GM12878 (cell line): ENCODE measurements around the gene FARSB.

Source experiments
- BACH1 ChIP-seq: fragments of 450-650 bp; IDR thresholded peaks from 2 replicates; pipeline ENCODE4 v1.6.1; 2017; ENCODE audit warnings: mild to moderate bottlenecking, borderline replicate concordance
- BCL11A ChIP-seq: IDR thresholded peaks from 2 replicates; pipeline ENCODE4 v1.6.1; 2011; ENCODE audit warnings: low read depth, low read length
- EZH2 ChIP-seq: IDR thresholded peaks from 2 replicates; pipeline ENCODE4 v1.6.1; 2012; ENCODE audit warnings: low read depth, mild to moderate bottlenecking, control low read depth, inconsistent platforms, low read length, borderline replicate concordance; ENCODE audit not compliant: control insufficient read depth
- HDAC2 ChIP-seq: fragments of 200-600 bp; sonication (generic); IDR thresholded peaks from 2 replicates; pipeline ENCODE4 v1.6.1; 2017
- JUNB ChIP-seq: IDR thresholded peaks from 2 replicates; pipeline ENCODE4 v1.6.1; 2016; ENCODE audit warnings: antibody characterized with exemption, mild to moderate bottlenecking
- MAX ChIP-seq: IDR thresholded peaks from 2 replicates; pipeline ENCODE4 v1.6.1; 2012; ENCODE audit warnings: low read depth, low read length, improper control_type of control experiment
- POLR2A ChIP-seq: IDR thresholded peaks from 2 replicates; pipeline ENCODE4 v1.6.1; 2011; ENCODE audit warnings: low read depth, mild to moderate bottlenecking, low read length
- REST ChIP-seq: IDR thresholded peaks from 2 replicates; pipeline ENCODE4 v1.6.1; 2012; ENCODE audit warnings: mild to moderate bottlenecking, low read depth, low read length
- STAT1 ChIP-seq: fragments of 450-650 bp; conservative IDR thresholded peaks from 2 replicates; pipeline ENCODE4 v1.6.1; 2014; ENCODE audit warnings: antibody characterized with exemption, mild to moderate bottlenecking
- YY1 ChIP-seq: IDR thresholded peaks from 2 replicates; pipeline ENCODE4 v1.6.1; 2011; ENCODE audit warnings: low read depth, mild to moderate bottlenecking, low read length
- ZNF274 ChIP-seq: IDR thresholded peaks from one replicate; pipeline ENCODE4 v1.8.0; 2011; ENCODE audit not compliant: insufficient read length, insufficient read depth
- ZZZ3 ChIP-seq: IDR thresholded peaks from 2 replicates; pipeline ENCODE4 v1.6.1; 2011; ENCODE audit warnings: low read depth; ENCODE audit not compliant: control insufficient read depth, insufficient read length
- TF ChIP-seq, protein P1 (sequence below), 3 experiments: IDR thresholded peaks in 2 of 3; conservative IDR thresholded peaks in 1 of 3; 2 replicates each; pipeline ENCODE4 v1.5.1; 2011; ENCODE audit warnings: low read depth in 3 of 3, low read length in 3 of 3, mild to moderate bottlenecking in 3 of 3, control low read depth in 2 of 3, moderate library complexity in 2 of 3, inconsistent platforms in 1 of 3, mixed read lengths in 1 of 3; ENCODE audit not compliant: control insufficient read depth in 2 of 3, insufficient read depth in 1 of 3; ENCODE audit errors: extremely low read depth in 1 of 3
- TF ChIP-seq, protein P2 (sequence below): IDR thresholded peaks from 2 replicates; pipeline ENCODE4 v1.6.1; 2011; ENCODE audit warnings: borderline replicate concordance, low read depth, mild to moderate bottlenecking, moderate library complexity, mixed read lengths, low read length; ENCODE audit not compliant: insufficient read depth; ENCODE audit errors: extremely low read length

DNA sequence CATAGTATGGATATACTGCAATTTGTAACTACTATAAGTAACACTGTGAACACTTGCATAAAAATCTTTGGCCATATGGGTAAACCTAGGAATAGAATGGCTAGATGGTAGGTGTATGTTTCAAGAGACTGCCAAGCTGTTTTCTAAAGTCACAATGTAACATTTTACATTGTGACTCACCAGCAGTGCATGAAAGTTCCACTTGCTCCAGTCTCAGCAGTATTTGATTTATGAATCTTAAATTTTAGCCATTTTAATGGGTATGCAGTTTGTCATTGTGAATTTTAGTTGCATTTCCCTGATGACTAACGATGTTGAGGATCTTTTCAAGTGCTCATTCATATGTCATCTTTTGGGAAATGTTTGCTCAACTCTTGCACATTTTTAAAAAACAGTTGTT lies 86.1 kb downstream of the FARSB start:
- TF ChIP-seq ZNF274 (no peak), BCL11A (no peak), POLR2A (no peak), ZZZ3 (no peak), YY1 (no peak), JUNB (no peak), HDAC2 (no peak), EZH2 (no peak), STAT1 (no peak), BACH1 (no peak), REST (no peak), MAX (no peak)
- TF ChIP-seq, protein P1, sequence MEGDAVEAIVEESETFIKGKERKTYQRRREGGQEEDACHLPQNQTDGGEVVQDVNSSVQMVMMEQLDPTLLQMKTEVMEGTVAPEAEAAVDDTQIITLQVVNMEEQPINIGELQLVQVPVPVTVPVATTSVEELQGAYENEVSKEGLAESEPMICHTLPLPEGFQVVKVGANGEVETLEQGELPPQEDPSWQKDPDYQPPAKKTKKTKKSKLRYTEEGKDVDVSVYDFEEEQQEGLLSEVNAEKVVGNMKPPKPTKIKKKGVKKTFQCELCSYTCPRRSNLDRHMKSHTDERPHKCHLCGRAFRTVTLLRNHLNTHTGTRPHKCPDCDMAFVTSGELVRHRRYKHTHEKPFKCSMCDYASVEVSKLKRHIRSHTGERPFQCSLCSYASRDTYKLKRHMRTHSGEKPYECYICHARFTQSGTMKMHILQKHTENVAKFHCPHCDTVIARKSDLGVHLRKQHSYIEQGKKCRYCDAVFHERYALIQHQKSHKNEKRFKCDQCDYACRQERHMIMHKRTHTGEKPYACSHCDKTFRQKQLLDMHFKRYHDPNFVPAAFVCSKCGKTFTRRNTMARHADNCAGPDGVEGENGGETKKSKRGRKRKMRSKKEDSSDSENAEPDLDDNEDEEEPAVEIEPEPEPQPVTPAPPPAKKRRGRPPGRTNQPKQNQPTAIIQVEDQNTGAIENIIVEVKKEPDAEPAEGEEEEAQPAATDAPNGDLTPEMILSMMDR (IDR thresholded peaks at IDR 0.05 in 2 of 3, conservative IDR thresholded peaks at IDR 0.05 in 1 of 3; ENCODE audit: control insufficient read depth in 2 of 3, extremely low read depth in 1 of 3, insufficient read depth in 1 of 3, low read depth in 3 of 3, low read length in 3 of 3), result no peak
- TF ChIP-seq, protein P2, sequence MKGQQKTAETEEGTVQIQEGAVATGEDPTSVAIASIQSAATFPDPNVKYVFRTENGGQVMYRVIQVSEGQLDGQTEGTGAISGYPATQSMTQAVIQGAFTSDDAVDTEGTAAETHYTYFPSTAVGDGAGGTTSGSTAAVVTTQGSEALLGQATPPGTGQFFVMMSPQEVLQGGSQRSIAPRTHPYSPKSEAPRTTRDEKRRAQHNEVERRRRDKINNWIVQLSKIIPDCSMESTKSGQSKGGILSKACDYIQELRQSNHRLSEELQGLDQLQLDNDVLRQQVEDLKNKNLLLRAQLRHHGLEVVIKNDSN, result no peak
